IgD-negative memory B cell (primary cell): ENCODE measurements around the gene DLG3. TPM values are rescaled to one million over a fixed set of nuclear protein-coding genes. Genes with fewer than 3 reads are reported as not detected.
"Not testable (repeated sequence)": the region's sequence is repeated elsewhere in the genome, so short reads cannot be mapped to it uniquely, and the experiment has no call there.

Experiments used
- H3K27ac Mint-ChIP-seq, 3 donors: one replicate each; pipeline ENCODE4 v1.8.0; 2020 to 2022; ENCODE audit warnings: mild to moderate bottlenecking in 3 of 3, mixed read lengths in 3 of 3, moderate library complexity in 1 of 3
- H3K27me3 Mint-ChIP-seq: one replicate; pipeline ENCODE4 v1.8.0; 2021; ENCODE audit warnings: mixed read lengths
- H3K36me3 Mint-ChIP-seq: one replicate; pipeline ENCODE4 v1.8.0; 2020; ENCODE audit warnings: mild to moderate bottlenecking, mixed read lengths
- H3K4me1 Mint-ChIP-seq, 3 donors: one replicate each; pipeline ENCODE4 v1.8.0; 2020 to 2022; ENCODE audit warnings: mixed read lengths in 3 of 3, mild to moderate bottlenecking in 1 of 3
- H3K4me3 Mint-ChIP-seq, 4 donors: one replicate each; pipeline ENCODE4 v1.8.0; 2020 to 2022; ENCODE audit warnings: mild to moderate bottlenecking in 4 of 4, mixed read lengths in 4 of 4, moderate library complexity in 3 of 4
- H3K9me3 Mint-ChIP-seq, 3 donors: one replicate each; pipeline ENCODE4 v1.8.0; 2020 to 2021; ENCODE audit warnings: mixed read lengths in 3 of 3, mild to moderate bottlenecking in 1 of 3
- polyA plus RNA-seq: library from polyadenylated mRNA; unstranded; fragments of 300-500 nt; fragmentation: Illumina TruSeq; gene quantifications from one replicate; pipeline ENCODE4 v1.2.3, GENCODE V29; 2021

DLG3 gene
- polyA plus RNA-seq, 1 donor from 2014 or later = 1.2 TPM

DNA sequence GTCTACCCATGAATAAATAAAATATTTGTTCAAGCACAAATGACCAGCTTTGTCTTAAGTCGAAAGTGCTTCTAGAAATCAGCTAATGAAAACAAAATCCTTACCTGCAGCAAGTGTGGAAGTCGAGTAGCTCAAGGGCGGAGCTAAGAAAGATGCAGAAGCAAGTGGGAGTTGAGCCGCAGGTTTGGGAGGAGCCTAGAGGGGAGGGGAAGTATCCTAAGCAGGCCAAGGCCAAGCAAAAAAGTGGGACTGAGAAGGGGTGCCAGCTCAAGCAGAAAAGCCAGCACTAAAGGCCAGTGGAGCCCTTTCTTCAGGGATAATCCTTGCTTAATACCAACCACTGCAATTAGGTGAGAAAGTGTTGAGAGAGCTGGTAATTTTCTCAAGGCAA lies 60.8 kb downstream of the DLG3 start:
- Mint-ChIP-seq H3K36me3 (peaks cover 4% of the 10 kb centered on the region), H3K4me1 (peaks cover 0 to 5% (median 5%) of the 10 kb centered on the region in 3 donors), H3K4me3 (no peak overlapping the region), H3K9me3 (peaks cover 0 to 1% (median 0%) of the 10 kb centered on the region in 3 donors), H3K27me3 (peaks cover 4% of the 10 kb centered on the region), H3K27ac (no peak overlapping the region)

DNA sequence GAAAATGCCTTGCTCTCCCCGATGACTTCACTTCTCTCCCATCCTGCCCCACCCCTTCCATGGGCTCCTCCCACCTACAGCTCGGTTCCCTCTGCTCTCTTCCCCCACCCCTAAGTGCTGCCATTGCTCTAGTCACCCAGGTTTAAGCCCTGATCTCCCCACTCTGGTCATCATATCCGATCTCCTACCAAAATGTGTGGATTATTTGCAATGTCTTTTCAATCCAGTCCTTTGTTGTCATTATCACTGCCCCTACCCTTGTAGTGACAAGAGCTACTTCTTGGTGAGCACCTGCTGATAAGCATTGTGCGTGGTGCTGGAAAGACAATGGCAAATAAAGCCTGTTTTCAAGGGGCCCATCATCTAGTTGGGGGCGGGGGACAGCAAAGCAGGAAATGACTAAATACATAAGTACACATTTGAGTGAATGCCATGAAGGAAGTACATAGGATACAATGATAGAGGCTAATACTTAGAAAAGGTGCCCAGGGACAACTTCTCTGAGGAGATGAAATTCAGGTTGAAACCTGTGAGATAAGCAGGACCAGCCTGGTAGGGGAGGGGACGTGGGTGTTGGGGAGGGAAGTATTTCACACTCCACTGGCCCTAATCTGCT lies 63.8 kb downstream of the DLG3 start:
- H3K36me3 Mint-ChIP-seq = peaks cover 4% of the 10 kb centered on the region
- no peak overlapping the region for H3K27ac Mint-ChIP-seq
- H3K27me3 Mint-ChIP-seq = peaks cover 4% of the 10 kb centered on the region
- H3K4me1 Mint-ChIP-seq = peaks cover 0 to 5% (median 5%) of the 10 kb centered on the region in 3 donors
- peaks cover 0 to 1% (median 0%) of the 10 kb centered on the region in 3 donors for H3K9me3 Mint-ChIP-seq
- H3K4me3 Mint-ChIP-seq = no peak overlapping the region

DNA sequence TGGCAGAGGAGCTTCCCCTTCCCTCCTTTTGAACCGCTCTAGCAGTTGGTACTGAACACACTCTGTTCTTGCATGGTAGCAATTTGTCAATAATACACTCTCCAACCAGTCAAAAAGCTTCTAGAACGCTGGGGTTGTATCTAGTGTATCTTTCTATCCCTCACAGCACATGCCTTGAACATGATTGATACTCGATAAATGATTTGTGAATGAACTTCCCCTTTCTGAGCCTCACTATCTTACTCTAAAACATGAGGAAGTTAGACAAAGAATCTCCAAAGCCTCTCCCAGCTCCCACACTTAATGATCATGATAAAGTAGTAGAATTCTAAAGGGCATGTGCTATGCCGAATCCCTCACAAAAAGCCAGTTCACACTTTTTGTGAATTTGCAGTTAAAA lies 64.4 kb downstream of the DLG3 start:
- peaks cover 4% of the 10 kb centered on the region for H3K27me3 Mint-ChIP-seq
- H3K27ac Mint-ChIP-seq = no peak overlapping the region
- no peak overlapping the region for H3K4me3 Mint-ChIP-seq
- H3K9me3 Mint-ChIP-seq = peaks cover 0 to 1% (median 0%) of the 10 kb centered on the region in 3 donors
- peaks cover 4% of the 10 kb centered on the region for H3K36me3 Mint-ChIP-seq
- H3K4me1 Mint-ChIP-seq = peaks cover 0 to 5% (median 5%) of the 10 kb centered on the region in 3 donors

DNA sequence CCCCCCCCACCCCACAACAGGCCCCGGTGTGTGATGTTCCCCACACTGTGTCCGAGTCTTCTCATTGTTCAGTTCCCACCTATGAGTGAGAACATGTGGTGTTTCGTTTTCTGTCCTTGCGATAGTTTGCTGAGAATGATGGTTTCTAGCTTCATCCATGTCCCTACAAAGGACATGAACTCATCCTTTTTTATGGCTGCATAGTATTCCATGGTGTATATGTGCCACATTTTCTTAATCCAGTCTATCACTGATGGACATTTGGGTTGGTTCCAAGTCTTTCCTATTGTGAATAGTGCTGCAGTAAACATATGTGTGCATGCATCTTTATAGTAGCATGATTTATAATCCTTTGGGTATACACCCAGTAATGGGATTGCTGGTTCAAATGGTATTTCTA lies 70.6 kb downstream of the DLG3 start:
- not testable (repeated sequence) for H3K27me3 Mint-ChIP-seq, H3K4me3 Mint-ChIP-seq, H3K4me1 Mint-ChIP-seq, H3K27ac Mint-ChIP-seq, H3K9me3 Mint-ChIP-seq, H3K36me3 Mint-ChIP-seq

DNA sequence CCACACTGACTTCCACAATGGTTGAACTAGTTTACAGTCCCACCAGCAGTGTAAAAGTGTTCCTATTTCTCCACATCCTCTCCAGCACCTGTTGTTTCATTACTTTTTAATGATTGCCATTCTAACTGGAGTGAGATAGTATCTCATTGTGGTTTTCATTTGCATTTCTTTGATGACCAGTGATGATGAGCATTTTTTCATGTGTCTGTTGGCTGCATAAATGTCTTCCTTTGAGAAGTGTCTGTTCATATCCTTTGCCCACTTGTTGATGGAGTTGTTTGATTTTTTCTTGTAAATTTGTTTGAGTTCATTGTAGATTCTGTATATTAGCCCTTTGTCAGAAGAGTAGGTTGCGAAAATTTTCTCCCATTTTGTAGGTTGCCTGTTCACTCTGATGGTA lies 71.1 kb downstream of the DLG3 start:
- H3K36me3 Mint-ChIP-seq, H3K27me3 Mint-ChIP-seq, H3K4me3 Mint-ChIP-seq, H3K4me1 Mint-ChIP-seq, H3K27ac Mint-ChIP-seq, H3K9me3 Mint-ChIP-seq: not testable (repeated sequence)

DNA sequence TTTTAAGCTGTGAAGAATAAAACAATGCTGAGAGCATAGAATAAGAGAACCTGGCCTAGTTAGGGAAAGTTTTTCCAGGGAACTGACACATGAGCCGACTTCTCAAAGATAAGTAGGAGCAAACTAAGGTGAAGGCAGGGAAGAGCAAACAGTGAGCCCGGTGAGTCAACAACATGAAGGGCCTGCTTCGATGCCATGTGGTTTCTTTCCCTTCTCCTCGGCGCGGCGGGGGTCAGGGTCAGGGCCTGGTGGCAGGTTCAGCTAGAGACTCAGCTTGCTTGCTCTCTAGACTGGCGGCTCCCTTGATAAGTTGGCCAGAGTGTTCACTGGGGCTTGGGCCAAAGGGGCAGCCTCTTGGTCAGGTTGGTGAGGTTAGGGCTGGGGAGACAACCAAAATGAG lies 81.1 kb downstream of the DLG3 start:
- Mint-ChIP-seq H3K27me3 (peaks cover 4% of the 10 kb centered on the region), H3K4me1 (peaks cover 0 to 3% (median 0%) of the 10 kb centered on the region in 3 donors), H3K9me3 (no peaks in the 10 kb centered on the region), H3K4me3 (no peak overlapping the region), H3K27ac (no peak overlapping the region), H3K36me3 (no peaks in the 10 kb centered on the region)

DNA sequence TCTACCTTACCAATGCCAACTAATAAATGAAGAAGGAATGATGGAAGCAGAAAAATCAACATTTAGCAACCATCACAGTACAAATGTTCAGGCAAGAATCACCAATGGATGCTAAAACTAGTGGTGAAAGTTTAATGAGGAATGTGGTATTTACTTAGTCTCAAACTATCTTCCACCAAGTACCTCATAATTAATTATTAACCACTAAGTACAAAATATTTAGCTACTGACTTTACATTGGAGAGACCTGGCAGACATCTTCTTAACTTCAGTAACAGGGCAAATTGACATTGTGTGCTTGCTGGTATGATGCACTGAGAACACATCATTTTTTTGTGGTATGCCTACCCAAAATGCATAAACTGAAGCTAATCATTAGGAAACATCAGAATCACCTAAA lies 82.4 kb downstream of the DLG3 start:
- H3K27ac Mint-ChIP-seq = peak overlapping the region in 1 of 3 donors; percentile 10
- H3K36me3 Mint-ChIP-seq = no peaks in the 10 kb centered on the region
- peaks cover 3% of the 10 kb centered on the region for H3K27me3 Mint-ChIP-seq
- H3K9me3 Mint-ChIP-seq = no peaks in the 10 kb centered on the region
- no peak overlapping the region for H3K4me3 Mint-ChIP-seq
- H3K4me1 Mint-ChIP-seq = peaks cover 0 to 3% (median 0%) of the 10 kb centered on the region in 3 donors

DNA sequence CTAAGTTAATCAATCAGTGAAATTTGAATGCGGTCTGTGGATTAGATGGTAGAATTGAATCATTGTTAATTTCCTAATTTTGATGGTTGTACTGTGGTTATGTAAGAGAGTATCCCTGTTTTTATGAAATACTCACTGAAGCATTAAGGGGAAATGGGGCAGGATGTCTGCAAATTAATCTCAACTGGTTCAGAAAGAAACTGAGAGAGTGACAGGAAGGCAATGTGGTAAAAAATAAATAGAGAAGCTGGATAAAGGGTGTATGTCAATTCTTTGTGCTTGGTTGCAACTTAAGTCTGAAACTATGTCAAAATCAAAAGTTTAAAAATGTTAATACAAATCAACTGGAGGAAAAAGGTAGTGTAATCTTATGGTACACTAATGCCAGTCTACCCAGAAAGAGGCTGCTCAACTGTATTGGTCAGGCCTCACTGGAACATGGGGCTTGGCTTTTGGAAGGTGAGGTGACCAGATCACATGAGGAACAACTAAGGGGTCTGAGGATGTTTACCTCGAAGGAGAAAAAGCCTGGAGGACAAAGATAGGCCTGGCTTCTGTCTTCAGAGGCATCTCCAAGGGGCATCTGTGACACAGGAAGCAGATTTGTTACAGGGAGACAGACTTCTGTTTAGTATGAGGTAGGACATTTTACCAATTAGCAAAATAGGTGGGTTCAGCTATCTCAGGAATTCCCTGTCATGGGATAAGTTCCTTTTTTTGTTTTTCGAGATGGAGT lies 83.1 kb downstream of the DLG3 start:
- no peak overlapping the region for H3K4me3 Mint-ChIP-seq
- no peak overlapping the region for H3K27ac Mint-ChIP-seq
- no peaks in the 10 kb centered on the region for H3K9me3 Mint-ChIP-seq
- no peaks in the 10 kb centered on the region for H3K36me3 Mint-ChIP-seq
- H3K4me1 Mint-ChIP-seq = peaks cover 0 to 3% (median 0%) of the 10 kb centered on the region in 3 donors
- peaks cover 3% of the 10 kb centered on the region for H3K27me3 Mint-ChIP-seq

DNA sequence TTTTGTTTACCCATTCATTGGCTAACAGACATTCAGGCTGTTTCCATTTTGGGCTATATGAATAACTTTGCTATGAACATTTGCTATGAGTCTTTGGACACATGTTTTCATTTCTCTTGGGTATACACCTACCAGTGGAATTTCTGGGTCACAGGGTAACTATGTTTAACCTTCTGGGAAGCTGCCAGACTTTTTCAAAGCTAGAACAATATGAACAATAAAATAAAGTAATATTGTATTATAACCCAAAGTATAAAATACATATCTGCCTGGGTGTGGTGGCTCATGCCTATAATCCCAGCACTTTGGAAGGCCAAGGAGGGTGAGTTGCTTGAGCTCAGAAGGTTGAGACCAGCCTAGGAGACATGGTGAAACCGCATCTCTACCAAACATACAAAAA lies 90.6 kb downstream of the DLG3 start:
- Mint-ChIP-seq H3K4me1 (peaks cover 0 to 2% (median 0%) of the 10 kb centered on the region in 3 donors), H3K27ac (no peak overlapping the region), H3K4me3 (no peak overlapping the region), H3K9me3 (no peaks in the 10 kb centered on the region), H3K36me3 (no peaks in the 10 kb centered on the region), H3K27me3 (peaks cover 7% of the 10 kb centered on the region)

DNA sequence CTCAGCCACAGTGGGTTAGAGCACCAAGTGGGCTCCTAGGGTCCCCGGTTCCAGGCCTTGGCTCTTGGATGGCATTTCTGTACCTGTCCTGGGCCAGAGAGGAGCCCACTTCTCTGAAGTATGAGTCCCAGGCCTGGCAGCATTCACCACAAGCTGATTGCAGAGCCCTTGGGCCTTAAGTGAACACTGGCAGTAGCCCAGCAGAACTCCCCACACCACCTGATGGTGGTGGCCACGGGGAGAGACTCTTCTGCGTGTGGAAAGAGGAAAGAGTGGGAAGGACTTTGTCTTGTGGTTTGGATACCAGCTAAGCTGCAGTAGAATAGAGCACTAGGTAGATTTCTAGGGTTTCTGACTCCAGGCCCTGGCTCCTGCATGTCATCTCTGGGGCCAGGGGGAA lies 104.8 kb downstream of the DLG3 start:
- no peaks in the 10 kb centered on the region for H3K36me3 Mint-ChIP-seq
- no peak overlapping the region for H3K27ac Mint-ChIP-seq
- H3K4me1 Mint-ChIP-seq = no peaks in the 10 kb centered on the region

DNA sequence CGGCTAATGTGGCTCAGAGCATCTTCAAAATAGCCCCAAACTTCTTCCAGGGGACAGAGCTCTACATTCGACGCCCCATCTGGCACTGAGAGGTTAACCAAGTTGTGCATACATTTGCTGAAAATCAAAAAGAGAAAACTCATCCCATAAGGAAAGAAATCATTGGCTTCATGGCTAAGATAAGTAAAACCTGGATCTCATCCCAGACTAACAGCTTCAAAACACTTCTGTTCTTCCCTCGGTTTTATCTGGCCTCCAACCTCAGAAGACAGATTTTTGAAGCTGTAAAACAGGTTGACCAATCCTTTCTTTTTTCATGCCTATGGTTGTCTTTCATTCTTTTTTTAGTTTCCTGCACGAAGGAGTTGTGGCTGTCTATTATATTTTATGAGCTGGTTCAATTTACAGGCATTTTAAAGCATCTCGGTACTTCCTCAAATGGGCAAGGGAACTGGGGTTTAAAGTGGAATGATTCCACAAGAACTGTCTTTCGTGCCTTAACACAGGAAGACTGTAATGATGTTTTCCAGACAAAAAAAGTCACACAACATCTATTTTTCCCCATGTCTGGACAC lies 107.6 kb downstream of the DLG3 start:
- peaks cover 0 to 2% (median 0%) of the 10 kb centered on the region in 3 donors for H3K9me3 Mint-ChIP-seq
- H3K4me1 Mint-ChIP-seq = no peaks in the 10 kb centered on the region
- no peak overlapping the region for H3K4me3 Mint-ChIP-seq
- no peaks in the 10 kb centered on the region for H3K27me3 Mint-ChIP-seq
- H3K36me3 Mint-ChIP-seq = no peaks in the 10 kb centered on the region
- no peak overlapping the region for H3K27ac Mint-ChIP-seq

More for the DNA sequence above, 104.8 kb downstream of the DLG3 start:
- peak overlapping the region in 1 of 4 donors; percentile 5 for H3K4me3 Mint-ChIP-seq
- no peaks in the 10 kb centered on the region for H3K27me3 Mint-ChIP-seq
- peaks cover 0 to 1% (median 0%) of the 10 kb centered on the region in 3 donors for H3K9me3 Mint-ChIP-seq

DNA sequence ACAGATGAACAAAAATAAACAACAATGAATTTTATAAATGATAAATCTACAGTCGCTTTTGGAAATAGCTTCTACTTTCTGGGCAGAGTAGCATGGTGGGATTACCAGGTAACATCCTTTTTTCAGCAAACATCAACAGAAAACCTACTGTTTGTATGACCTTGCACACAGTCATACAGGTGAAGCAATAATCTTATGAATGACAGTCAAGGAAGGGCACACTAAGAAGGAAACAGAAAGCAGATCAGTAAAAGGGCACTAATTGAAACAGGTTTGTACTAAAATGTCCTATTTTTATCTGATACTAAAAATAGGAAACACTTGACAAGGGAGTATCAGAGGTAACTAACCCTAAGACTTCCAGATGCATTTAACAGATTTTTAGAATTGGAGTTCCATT lies 108.9 kb downstream of the DLG3 start:
- peaks cover 0 to 2% (median 1%) of the 10 kb centered on the region in 3 donors for H3K9me3 Mint-ChIP-seq
- H3K36me3 Mint-ChIP-seq = no peaks in the 10 kb centered on the region
- no peak overlapping the region for H3K27ac Mint-ChIP-seq
- no peaks in the 10 kb centered on the region for H3K4me1 Mint-ChIP-seq
- H3K27me3 Mint-ChIP-seq = no peaks in the 10 kb centered on the region
- H3K4me3 Mint-ChIP-seq = no peak overlapping the region

DNA sequence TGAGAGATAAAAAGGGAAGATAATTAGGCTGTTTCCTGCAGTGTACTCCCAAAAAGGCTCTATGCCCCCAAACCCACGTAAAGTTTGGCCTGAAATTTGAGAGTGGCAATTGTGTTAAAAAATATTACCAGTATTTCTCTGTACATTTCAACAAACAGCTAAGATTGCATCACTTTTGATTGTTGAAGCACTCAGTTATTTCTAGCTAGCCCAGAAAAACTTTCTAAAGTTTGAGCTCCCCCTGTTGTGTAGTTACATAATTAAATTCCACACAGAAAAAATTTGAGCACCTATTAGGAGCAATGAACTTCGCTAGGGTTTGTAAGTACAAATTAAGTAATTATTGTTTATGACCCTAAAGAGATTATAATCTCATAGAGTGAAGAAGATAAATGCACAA lies 109.4 kb downstream of the DLG3 start:
- Mint-ChIP-seq H3K9me3 (peaks cover 0 to 6% (median 2%) of the 10 kb centered on the region in 3 donors), H3K4me1 (no peaks in the 10 kb centered on the region), H3K27me3 (no peaks in the 10 kb centered on the region), H3K27ac (no peak overlapping the region), H3K36me3 (no peaks in the 10 kb centered on the region), H3K4me3 (no peak overlapping the region)

DNA sequence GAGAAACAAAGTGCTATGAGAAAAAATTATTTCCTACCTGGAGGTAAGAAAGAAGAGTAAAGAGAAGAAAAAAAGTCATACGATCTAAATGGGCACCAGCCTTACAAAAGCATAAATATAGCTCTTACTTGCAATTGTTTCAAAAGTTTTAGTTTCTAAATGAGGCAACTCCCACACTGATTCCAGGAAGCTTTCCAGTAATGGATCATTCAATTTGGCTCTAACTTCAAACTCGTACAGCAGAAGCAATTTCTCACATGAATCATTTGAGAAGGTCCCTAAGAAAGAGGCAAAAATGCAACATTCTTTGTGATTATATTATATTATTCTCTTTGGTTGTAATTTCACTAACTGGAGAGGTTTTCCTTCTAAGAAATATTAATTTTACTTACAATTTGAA lies 109.9 kb downstream of the DLG3 start:
- no peak overlapping the region for H3K4me3 Mint-ChIP-seq
- peaks cover 0 to 6% (median 5%) of the 10 kb centered on the region in 3 donors for H3K9me3 Mint-ChIP-seq
- no peak overlapping the region for H3K27ac Mint-ChIP-seq

DNA sequence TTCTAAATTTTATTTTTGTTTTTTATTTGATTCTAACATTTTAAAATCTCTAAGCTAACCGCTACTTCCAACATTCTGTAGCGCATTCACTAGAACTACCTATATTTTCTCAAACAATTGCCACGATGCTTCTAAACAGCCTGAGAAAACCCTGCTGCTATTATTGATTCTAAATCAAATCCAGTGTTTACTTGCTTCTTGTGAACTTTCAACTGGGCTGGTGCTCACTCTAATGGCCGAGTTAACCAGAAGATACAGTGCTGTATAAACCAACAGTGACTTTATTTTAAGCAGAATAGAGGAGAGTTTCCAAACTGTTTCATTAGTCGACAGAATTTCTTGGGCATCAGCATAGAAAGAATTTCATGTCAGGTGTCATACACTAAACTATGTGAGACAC lies 110.3 kb downstream of the DLG3 start:
- H3K4me3 Mint-ChIP-seq = no peak overlapping the region
- no peaks in the 10 kb centered on the region for H3K4me1 Mint-ChIP-seq
- no peaks in the 10 kb centered on the region for H3K27me3 Mint-ChIP-seq
- peaks cover 0 to 6% (median 6%) of the 10 kb centered on the region in 3 donors for H3K9me3 Mint-ChIP-seq
- no peaks in the 10 kb centered on the region for H3K36me3 Mint-ChIP-seq
- H3K27ac Mint-ChIP-seq = no peak overlapping the region

More for the DNA sequence above, 109.9 kb downstream of the DLG3 start:
- Mint-ChIP-seq H3K4me1 (no peaks in the 10 kb centered on the region), H3K27me3 (no peaks in the 10 kb centered on the region), H3K36me3 (no peaks in the 10 kb centered on the region)
